Urothelium cell line (cell line): ENCODE data around the gene DMD.

Source experiments
- DNase-seq: peaks from one replicate; pipeline ENCODE4 v3.0.0; 2011; ENCODE audit warnings: low spot score, mixed read lengths
- FAIRE-seq: peaks from 2 replicates; lab custom pipeline; 2011; peaks lifted over from hg19 to GRCh38; lab: Jason Lieb, UNC

Gene DMD

GRCh38 chrX:32520789-32521188, 690.6 kb downstream of the DMD start:
- DNase-seq (no peak), FAIRE-seq (no peak)

GRCh38 chrX:32514986-32515385, 696.4 kb downstream of the DMD start:
- FAIRE-seq (no peak), DNase-seq (no peak)

- no peak for FAIRE-seq
- DNase-seq, result no peak
These were observed 709.7 kb downstream of the DMD start for GRCh38 chrX:32501606-32502005.

- no peak for FAIRE-seq
- no peak for DNase-seq
These were observed 714.7 kb downstream of the DMD start for GRCh38 chrX:32496671-32497070.

GRCh38 chrX:32495855-32496254, 715.5 kb downstream of the DMD start:
- FAIRE-seq, result no peak
- no peak for DNase-seq

- DNase-seq, result no peak
- no peak for FAIRE-seq
These were observed 722.2 kb downstream of the DMD start for GRCh38 chrX:32489125-32489524.

- DNase-seq (no peak), FAIRE-seq (no peak)
These were observed 727.7 kb downstream of the DMD start for GRCh38 chrX:32483534-32484136.

GRCh38 chrX:32480019-32480418, 731.3 kb downstream of the DMD start:
- DNase-seq, result no peak
- FAIRE-seq, result no peak

GRCh38 chrX:32472364-32472763, 739.0 kb downstream of the DMD start:
- FAIRE-seq (no peak), DNase-seq (no peak)

GRCh38 chrX:32455704-32456103, 755.6 kb downstream of the DMD start:
- FAIRE-seq, result no peak

GRCh38 chrX:32451954-32452695, 759.2 kb downstream of the DMD start:
- FAIRE-seq (no peak), DNase-seq (no peak)

More at GRCh38 chrX:32455704-32456103, 755.6 kb downstream of the DMD start:
- no peak for DNase-seq

- DNase-seq (no peak), FAIRE-seq (no peak)
These were observed 762.4 kb downstream of the DMD start for GRCh38 chrX:32448945-32449344.

- DNase-seq, result no peak
- FAIRE-seq, result no peak
These were observed 763.0 kb downstream of the DMD start for GRCh38 chrX:32448320-32448719.

- DNase-seq (no peak), FAIRE-seq (no peak)
These were observed 763.7 kb downstream of the DMD start for GRCh38 chrX:32447640-32448039.

GRCh38 chrX:32443841-32444240, 767.5 kb downstream of the DMD start:
- DNase-seq, result no peak
- no peak for FAIRE-seq

- DNase-seq, result no peak
- FAIRE-seq, result no peak
These were observed 790.1 kb downstream of the DMD start for GRCh38 chrX:32421266-32421665.

- FAIRE-seq (no peak), DNase-seq (no peak)
These were observed 803.0 kb downstream of the DMD start for GRCh38 chrX:32408389-32408788.

GRCh38 chrX:32397562-32398216, 813.7 kb downstream of the DMD start:
- DNase-seq (no peak), FAIRE-seq (no peak)

- DNase-seq, result no peak
- FAIRE-seq, result no peak
These were observed 815.5 kb downstream of the DMD start for GRCh38 chrX:32395878-32396277.

- FAIRE-seq (no peak), DNase-seq (no peak)
These were observed 818.7 kb downstream of the DMD start for GRCh38 chrX:32392655-32393054.

- DNase-seq (no peak), FAIRE-seq (no peak)
These were observed 840.7 kb downstream of the DMD start for GRCh38 chrX:32370456-32371205.
